ENCODE results near the gene KIAA0513. TPM values are rescaled to one million over a fixed set of nuclear protein-coding genes. Genes with fewer than 3 reads are reported as not detected.

Gene KIAA0513
- total and polyA plus RNA-seq, 2 of the 13 experiments (the other 11 are each of a cell fraction or from before 2014, with no cell fraction given) = 1.8 TPM

DNA sequence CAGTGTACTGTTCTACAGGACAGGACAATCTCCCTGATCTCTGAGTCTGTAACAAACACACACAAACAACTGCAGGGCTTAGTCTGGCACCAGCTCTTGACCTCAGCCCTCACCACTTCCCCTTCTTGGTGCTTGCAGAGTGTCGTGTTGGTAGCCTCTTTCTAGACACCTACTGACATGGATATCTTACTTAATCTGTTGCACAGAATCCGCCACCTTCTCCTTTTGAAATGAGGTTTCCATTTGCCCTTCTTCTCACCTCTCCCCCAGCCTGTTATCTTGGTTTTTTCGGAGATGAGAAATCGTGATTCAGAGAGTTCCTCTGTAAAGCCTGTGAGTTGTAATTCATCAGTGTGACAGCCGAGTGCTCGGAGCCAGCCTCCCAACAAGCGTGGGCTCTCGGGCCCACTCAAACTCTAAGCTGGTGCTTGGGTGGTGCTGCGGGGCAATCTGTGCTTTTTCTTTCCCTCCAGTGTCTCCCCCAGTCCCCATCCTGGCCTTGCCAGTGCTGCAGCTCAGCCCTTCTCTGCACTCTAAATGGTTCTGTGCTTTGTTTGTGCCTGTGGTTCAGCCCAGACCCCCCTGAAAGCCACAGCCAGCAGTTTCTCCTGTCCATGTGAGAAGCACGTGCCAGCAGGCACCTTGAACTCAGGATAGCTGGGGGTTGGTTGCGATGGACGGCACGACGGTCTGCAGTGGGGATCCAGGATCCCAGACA lies 28.1 kb downstream of the KIAA0513 start (continued):
- TF ChIP-seq NCOR1 (IDR thresholded peaks at IDR 0.05; ENCODE audit: borderline replicate concordance, low read length) (no peak), NPAS2 (CRISPR knock-in tag; IDR thresholded peaks at IDR 0.05; ENCODE audit: borderline replicate concordance) (no peak), ZNF431 (CRISPR knock-in tag; IDR thresholded peaks at IDR 0.05; ENCODE audit: borderline replicate concordance, low read depth) (no peak), EEA1 (CRISPR knock-in tag; IDR thresholded peaks at IDR 0.05; ENCODE audit: borderline replicate concordance) (peak; percentile 92; the same call in 1 of the 2 replicates), ZNF326 (CRISPR knock-in tag; IDR thresholded peaks at IDR 0.05; ENCODE audit: borderline replicate concordance) (no peak), ZNF839 (CRISPR knock-in tag; IDR thresholded peaks at IDR 0.05; ENCODE audit: borderline replicate concordance) (0 out of 2 replicates have a peak, but pooled peaks have one; percentile 37), SOX5 (CRISPR knock-in tag; IDR thresholded peaks at IDR 0.05; ENCODE audit: borderline replicate concordance) (no peak), U2AF1 (optimal IDR thresholded peaks at IDR 0.05; ENCODE audit: low read depth, low read length) (no peak), KAT7 (CRISPR knock-in tag; IDR thresholded peaks at IDR 0.05; ENCODE audit: borderline replicate concordance) (no peak), HOXD1 (CRISPR knock-in tag; IDR thresholded peaks at IDR 0.05) (no peak), ZNF75D (CRISPR knock-in tag; IDR thresholded peaks at IDR 0.05; ENCODE audit: borderline replicate concordance) (no peak), ZBTB7A (CRISPR knock-in tag; IDR thresholded peaks at IDR 0.05) (peak; percentile 49; the same call in 1 of the 2 replicates), ZNF34 (CRISPR knock-in tag; IDR thresholded peaks at IDR 0.05; ENCODE audit: borderline replicate concordance) (0 out of 2 replicates have a peak, but pooled peaks have one; percentile 37), SCMH1 (CRISPR knock-in tag; IDR thresholded peaks at IDR 0.05; ENCODE audit: borderline replicate concordance) (no peak), ZBTB8A (CRISPR knock-in tag; IDR thresholded peaks at IDR 0.05; ENCODE audit: borderline replicate concordance, low read depth) (peak; percentile 73; the same call in 1 of the 2 replicates), RBAK (CRISPR knock-in tag; IDR thresholded peaks at IDR 0.05) (no peak), ZBTB42 (CRISPR knock-in tag; IDR thresholded peaks at IDR 0.05) (no peak)
- TF ChIP-seq, protein P1, sequence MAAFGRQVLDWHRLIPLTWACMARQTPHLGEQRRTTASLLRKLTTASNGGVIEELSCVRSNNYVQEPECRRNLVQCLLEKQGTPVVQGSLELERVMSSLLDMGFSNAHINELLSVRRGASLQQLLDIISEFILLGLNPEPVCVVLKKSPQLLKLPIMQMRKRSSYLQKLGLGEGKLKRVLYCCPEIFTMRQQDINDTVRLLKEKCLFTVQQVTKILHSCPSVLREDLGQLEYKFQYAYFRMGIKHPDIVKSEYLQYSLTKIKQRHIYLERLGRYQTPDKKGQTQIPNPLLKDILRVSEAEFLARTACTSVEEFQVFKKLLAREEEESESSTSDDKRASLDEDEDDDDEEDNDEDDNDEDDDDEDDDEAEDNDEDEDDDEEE (CRISPR knock-in tag; IDR thresholded peaks at IDR 0.05) = peak; percentile 86
- TF ChIP-seq, protein P2, sequence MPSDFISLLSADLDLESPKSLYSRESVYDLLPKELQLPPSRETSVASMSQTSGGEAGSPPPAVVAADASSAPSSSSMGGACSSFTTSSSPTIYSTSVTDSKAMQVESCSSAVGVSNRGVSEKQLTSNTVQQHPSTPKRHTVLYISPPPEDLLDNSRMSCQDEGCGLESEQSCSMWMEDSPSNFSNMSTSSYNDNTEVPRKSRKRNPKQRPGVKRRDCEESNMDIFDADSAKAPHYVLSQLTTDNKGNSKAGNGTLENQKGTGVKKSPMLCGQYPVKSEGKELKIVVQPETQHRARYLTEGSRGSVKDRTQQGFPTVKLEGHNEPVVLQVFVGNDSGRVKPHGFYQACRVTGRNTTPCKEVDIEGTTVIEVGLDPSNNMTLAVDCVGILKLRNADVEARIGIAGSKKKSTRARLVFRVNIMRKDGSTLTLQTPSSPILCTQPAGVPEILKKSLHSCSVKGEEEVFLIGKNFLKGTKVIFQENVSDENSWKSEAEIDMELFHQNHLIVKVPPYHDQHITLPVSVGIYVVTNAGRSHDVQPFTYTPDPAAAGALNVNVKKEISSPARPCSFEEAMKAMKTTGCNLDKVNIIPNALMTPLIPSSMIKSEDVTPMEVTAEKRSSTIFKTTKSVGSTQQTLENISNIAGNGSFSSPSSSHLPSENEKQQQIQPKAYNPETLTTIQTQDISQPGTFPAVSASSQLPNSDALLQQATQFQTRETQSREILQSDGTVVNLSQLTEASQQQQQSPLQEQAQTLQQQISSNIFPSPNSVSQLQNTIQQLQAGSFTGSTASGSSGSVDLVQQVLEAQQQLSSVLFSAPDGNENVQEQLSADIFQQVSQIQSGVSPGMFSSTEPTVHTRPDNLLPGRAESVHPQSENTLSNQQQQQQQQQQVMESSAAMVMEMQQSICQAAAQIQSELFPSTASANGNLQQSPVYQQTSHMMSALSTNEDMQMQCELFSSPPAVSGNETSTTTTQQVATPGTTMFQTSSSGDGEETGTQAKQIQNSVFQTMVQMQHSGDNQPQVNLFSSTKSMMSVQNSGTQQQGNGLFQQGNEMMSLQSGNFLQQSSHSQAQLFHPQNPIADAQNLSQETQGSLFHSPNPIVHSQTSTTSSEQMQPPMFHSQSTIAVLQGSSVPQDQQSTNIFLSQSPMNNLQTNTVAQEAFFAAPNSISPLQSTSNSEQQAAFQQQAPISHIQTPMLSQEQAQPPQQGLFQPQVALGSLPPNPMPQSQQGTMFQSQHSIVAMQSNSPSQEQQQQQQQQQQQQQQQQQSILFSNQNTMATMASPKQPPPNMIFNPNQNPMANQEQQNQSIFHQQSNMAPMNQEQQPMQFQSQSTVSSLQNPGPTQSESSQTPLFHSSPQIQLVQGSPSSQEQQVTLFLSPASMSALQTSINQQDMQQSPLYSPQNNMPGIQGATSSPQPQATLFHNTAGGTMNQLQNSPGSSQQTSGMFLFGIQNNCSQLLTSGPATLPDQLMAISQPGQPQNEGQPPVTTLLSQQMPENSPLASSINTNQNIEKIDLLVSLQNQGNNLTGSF (CRISPR knock-in tag; IDR thresholded peaks at IDR 0.05) = no peak; the same call in 1 of the 2 replicates
- TF ChIP-seq, protein P3, sequence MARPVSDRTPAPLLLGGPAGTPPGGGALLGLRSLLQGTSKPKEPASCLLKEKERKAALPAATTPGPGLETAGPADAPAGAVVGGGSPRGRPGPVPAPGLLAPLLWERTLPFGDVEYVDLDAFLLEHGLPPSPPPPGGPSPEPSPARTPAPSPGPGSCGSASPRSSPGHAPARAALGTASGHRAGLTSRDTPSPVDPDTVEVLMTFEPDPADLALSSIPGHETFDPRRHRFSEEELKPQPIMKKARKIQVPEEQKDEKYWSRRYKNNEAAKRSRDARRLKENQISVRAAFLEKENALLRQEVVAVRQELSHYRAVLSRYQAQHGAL (CRISPR knock-in tag; IDR thresholded peaks at IDR 0.05; ENCODE audit: not compliant biosample characterization) = no peak
- TF ChIP-seq, protein P4, sequence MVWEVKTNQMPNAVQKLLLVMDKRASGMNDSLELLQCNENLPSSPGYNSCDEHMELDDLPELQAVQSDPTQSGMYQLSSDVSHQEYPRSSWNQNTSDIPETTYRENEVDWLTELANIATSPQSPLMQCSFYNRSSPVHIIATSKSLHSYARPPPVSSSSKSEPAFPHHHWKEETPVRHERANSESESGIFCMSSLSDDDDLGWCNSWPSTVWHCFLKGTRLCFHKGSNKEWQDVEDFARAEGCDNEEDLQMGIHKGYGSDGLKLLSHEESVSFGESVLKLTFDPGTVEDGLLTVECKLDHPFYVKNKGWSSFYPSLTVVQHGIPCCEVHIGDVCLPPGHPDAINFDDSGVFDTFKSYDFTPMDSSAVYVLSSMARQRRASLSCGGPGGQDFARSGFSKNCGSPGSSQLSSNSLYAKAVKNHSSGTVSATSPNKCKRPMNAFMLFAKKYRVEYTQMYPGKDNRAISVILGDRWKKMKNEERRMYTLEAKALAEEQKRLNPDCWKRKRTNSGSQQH (CRISPR knock-in tag; IDR thresholded peaks at IDR 0.05; ENCODE audit: low read depth) = no peak

All from HepG2 (cell line).